HepG2 (cell line): ENCODE measurements around the gene ACSS3. TPM values are rescaled to one million over a fixed set of nuclear protein-coding genes. Genes with fewer than 3 reads are reported as not detected.
A peak's percentile ranks its signal among the peaks of the same experiment; 100 is the strongest.

Experiments used
- ATAC-seq: fragments of 200-7000 bp; cut with Tn5 transposase; 3 replicates; pipeline ENCODE4 v1.9.1; 2020; ENCODE audit warnings: mild to moderate bottlenecking, moderate library complexity
- BruUV-seq: library from RNA; stranded (reverse); fragments of 400-500 nt; replicated peaks from 2 replicates; lab custom pipeline; 2021; lab: Mats Ljungman, UMichigan
- CTCF ChIA-PET: fragments of 300-600 bp; formaldehyde crosslinking; extraction: SDS; loops from one replicate; lab custom pipeline; 2021; ENCODE audit warnings: low total read pairs, inconsistent platforms, low intra/inter-chr PET ratio; lab: Yijun Ruan, JAX
- POLR2A ChIA-PET: fragments of 350-600 bp; sonication (Branson Sonifier 250); formaldehyde crosslinking; loops from one replicate; lab custom pipeline; 2020; ENCODE audit warnings: antibody characterized with exemption, inconsistent platforms; lab: Yijun Ruan, JAX
- DNase-seq: peaks from one replicate; pipeline ENCODE4 v3.0.0-alpha.2; 2015; ENCODE audit warnings: low spot score
- FAIRE-seq: peaks from 3 replicates; lab custom pipeline; 2011; peaks lifted over from hg19 to GRCh38; lab: Jason Lieb, UNC
- H2AFZ ChIP-seq: one replicate; pipeline ENCODE4 v1.6.1; 2011; ENCODE audit warnings: low read length, inconsistent platforms
- H3K27ac ChIP-seq: fragments of 300-600 bp; 3 replicates; pipeline ENCODE4 v1.8.0; 2011; ENCODE audit warnings: mixed run types, mild to moderate bottlenecking, mixed read lengths, low read length, inconsistent platforms; ENCODE audit not compliant: insufficient read depth; ENCODE audit errors: extremely low read length
- H3K27me3 ChIP-seq, 2 experiments: fragments of 200-600 bp in 1 of 2; 2 replicates in 1 of 2; 3 replicates in 1 of 2; pipeline versions ENCODE4 v1.6.0 to v1.8.0; 2011; ENCODE audit warnings: low read length in 2 of 2, mild to moderate bottlenecking in 2 of 2, moderate library complexity in 2 of 2, inconsistent platforms in 1 of 2; ENCODE audit not compliant: insufficient read depth in 2 of 2, control insufficient read depth in 1 of 2
- H3K36me3 ChIP-seq, 2 experiments: fragments of 200-600 bp in 1 of 2; replicated peaks in 1 of 2; 2 replicates in 1 of 2; 3 replicates in 1 of 2; pipeline versions ENCODE4 v1.5.1 to v1.8.0; 2011; ENCODE audit warnings: low read length in 2 of 2, inconsistent platforms in 1 of 2; ENCODE audit not compliant: insufficient read depth in 2 of 2, control insufficient read depth in 1 of 2
- H3K4me1 ChIP-seq: 2 replicates; pipeline ENCODE4 v1.5.1; 2012; ENCODE audit warnings: low read length, inconsistent platforms; ENCODE audit not compliant: insufficient read depth
- H3K4me2 ChIP-seq: 2 replicates; pipeline ENCODE4 v1.6.0; 2011; ENCODE audit warnings: low read depth, low read length, inconsistent platforms
- H3K4me3 ChIP-seq, 3 experiments: fragments of 200-600 bp in 1 of 3; sonication (generic), shearing (Covaris generic) in 1 of 3; replicated peaks in 1 of 3; 2 replicates each; pipeline ENCODE4 v1.5.1; 2011 to 2016; ENCODE audit warnings: low read length in 3 of 3, inconsistent platforms in 2 of 3, low read depth in 2 of 3, mild to moderate bottlenecking in 2 of 3, control low read depth in 1 of 3, mixed read lengths in 1 of 3; ENCODE audit not compliant: insufficient read depth in 1 of 3
- H3K79me2 ChIP-seq: one replicate; pipeline ENCODE4 v1.6.1; 2011; ENCODE audit warnings: low read length, inconsistent platforms; ENCODE audit not compliant: insufficient read depth
- H3K9ac ChIP-seq: 2 replicates; pipeline ENCODE4 v1.6.0; 2011; ENCODE audit warnings: mild to moderate bottlenecking, low read depth, low read length, inconsistent platforms; ENCODE audit not compliant: insufficient read depth
- H3K9me3 ChIP-seq: 2 replicates; pipeline ENCODE4 v1.5.1; 2012; ENCODE audit warnings: mild to moderate bottlenecking, low read length
- H4K20me1 ChIP-seq: 2 replicates; pipeline ENCODE4 v1.6.0; 2011; ENCODE audit warnings: inconsistent platforms, mild to moderate bottlenecking, low read length, moderate library complexity; ENCODE audit not compliant: insufficient read depth
- ARID5B ChIP-seq: IDR thresholded peaks from 2 replicates; pipeline ENCODE4 v1.4.0; 2020; ENCODE audit warnings: mild to moderate bottlenecking, missing genetic modification reagents
- ELF3 ChIP-seq: IDR thresholded peaks from 2 replicates; pipeline ENCODE4 v1.6.1; 2016; ENCODE audit warnings: missing genetic modification reagents, missing compliant biosample characterization
- NBN ChIP-seq: fragments of 450-650 bp; conservative IDR thresholded peaks from 2 replicates; pipeline ENCODE4 v1.6.1; 2017
- PAXIP1 ChIP-seq: sonication (generic); formaldehyde crosslinking; conservative IDR thresholded peaks from 2 replicates; pipeline ENCODE4 v1.4.0; 2020; ENCODE audit warnings: mild to moderate bottlenecking, missing genetic modification reagents, moderate library complexity
- PRPF4 ChIP-seq: fragments of 200-400 bp; formaldehyde crosslinking; IDR thresholded peaks from 2 replicates; pipeline ENCODE4 v1.6.1; 2016; ENCODE audit warnings: low read length, low read depth; ENCODE audit not compliant: poor library complexity, severe bottlenecking
- RELA ChIP-seq: sonication (generic); formaldehyde crosslinking; IDR thresholded peaks from 2 replicates; pipeline ENCODE4 v1.4.0; 2020; ENCODE audit warnings: missing genetic modification reagents
- REPIN1 ChIP-seq: sonication (generic); formaldehyde crosslinking; IDR thresholded peaks from 2 replicates; pipeline ENCODE4 v1.8.0; 2022; ENCODE audit warnings: missing genetic modification reagents, low read depth, mild to moderate bottlenecking, borderline replicate concordance
- SOX6 ChIP-seq, 2 experiments: fragments of 450-650 bp in 1 of 2; sonication (generic) in 1 of 2; formaldehyde crosslinking in 1 of 2; IDR thresholded peaks; 2 replicates each; pipeline versions ENCODE4 v1.4.0 to v1.6.1; 2017 to 2020; ENCODE audit warnings: antibody characterized with exemption in 1 of 2, mild to moderate bottlenecking in 1 of 2, missing genetic modification reagents in 1 of 2
- ZKSCAN8 ChIP-seq: IDR thresholded peaks from 2 replicates; pipeline ENCODE4 v1.6.1; 2016; ENCODE audit warnings: borderline replicate concordance, missing genetic modification reagents, missing compliant biosample characterization
- ZMYM4 ChIP-seq: sonication (generic); formaldehyde crosslinking; IDR thresholded peaks from 2 replicates; pipeline ENCODE4 v1.8.1; 2023; ENCODE audit warnings: mild to moderate bottlenecking, missing genetic modification reagents
- ZNF34 ChIP-seq: sonication (generic); formaldehyde crosslinking; IDR thresholded peaks from 2 replicates; pipeline ENCODE4 v1.4.0; 2020; ENCODE audit warnings: mild to moderate bottlenecking, missing genetic modification reagents, borderline replicate concordance
- WGBS: methylation state at CpG from one replicate; pipeline ENCODE4 v1.1.6; 2017; ENCODE audit warnings: low lambda C conversion rate; 5-methylcytosine and 5-hydroxymethylcytosine counted together
- in situ Hi-C: cut with HindIII; loops from 2 replicates; pipeline ENCODE4 v1.10.0; 2017; ENCODE audit warnings: low pct_unique_long_range_greater_than_20kb; ENCODE audit not compliant: extremely low pct_ligation_motif_present
- intact Hi-C: fragments of 100-400 bp; cut with micrococcal nuclease; formaldehyde crosslinking; loops from one replicate; pipeline ENCODE4 v1.10.0; 2022; ENCODE audit not compliant: unreplicated experiment
- polyA plus RNA-seq, 8 experiments: library from polyadenylated mRNA; depleted of rRNA in 3 of 8; stranded (reverse) in 7 of 8; unstranded in 1 of 8; fragments of >200 nt; fragmentation: Illumina TruSeq in 4 of 8; extraction: Trizol in 4 of 8; gene quantifications; 2 replicates each; pipeline versions ENCODE4 v1.2.1 to v1.2.3, GENCODE V29; 2011 to 2016; ENCODE audit warnings: low read depth in 4 of 8, missing spikeins in 1 of 8, mixed read lengths in 1 of 8; ENCODE audit not compliant: insufficient read depth in 1 of 8
- total RNA-seq, 5 experiments: library from RNA; depleted of rRNA; stranded (reverse); fragments of >200 nt; fragmentation: Illumina TruSeq; extraction: Trizol; gene quantifications; 2 replicates each; pipeline ENCODE4 v1.2.3, GENCODE V29; 2016; ENCODE audit warnings: low read depth in 1 of 5

ACSS3 gene
- total and polyA plus RNA-seq, 2 of the 13 experiments (the other 11 are each of a cell fraction or from before 2014, with no cell fraction given): 79.5 to 86.3 TPM

GRCh38 chr12:81128930-81129554 lies 51.2 kb downstream of the ACSS3 start:
- ATAC-seq (peak; percentile 90), DNase-seq (peak; percentile 72), FAIRE-seq (peak; percentile 92)
- TF ChIP-seq PAXIP1 (CRISPR knock-in tag) (0 out of 2 replicates have a peak, but pooled peaks have one; percentile 29), ZMYM4 (peak; percentile 69), ZNF34 (CRISPR knock-in tag) (no peak), NBN (no peak), ARID5B (CRISPR knock-in tag) (peak; percentile 40; the same call in 1 of the 2 replicates), SOX6 (IDR thresholded peaks at IDR 0.05) (no peak), SOX6 (CRISPR knock-in tag; IDR thresholded peaks at IDR 0.05) (peak; percentile 46; the same call in 1 of the 2 replicates), PRPF4 (no peak), REPIN1 (no peak), RELA (CRISPR knock-in tag) (no peak), ZKSCAN8 (CRISPR knock-in tag) (0 out of 2 replicates have a peak, but pooled peaks have one; percentile 43), ELF3 (CRISPR knock-in tag) (0 out of 2 replicates have a peak, but pooled peaks have one; percentile 22)

More at GRCh38 chr12:81128930-81129554, 51.2 kb downstream of the ACSS3 start:
- Histone ChIP-seq H3K4me1 (peaks cover 22% of the 10 kb centered on the region), H3K9me3 (no peaks in the 10 kb centered on the region), H3K79me2 (peaks cover 39% of the 10 kb centered on the region), H3K9ac (no peak overlapping the region), H3K4me3 (no peak overlapping the region), H3K36me3 (peaks cover 3 to 6% of the 10 kb centered on the region in 2 experiments; a peak in 3 of 5 replicates), H2AFZ (no peak overlapping the region), H3K27ac (peak overlapping the region; percentile 31), H4K20me1 (no peaks in the 10 kb centered on the region), H3K27me3 (no peaks in the 10 kb centered on the region), H3K4me2 (no peak overlapping the region)
- BruUV-seq: no TSS peak
- CTCF ChIA-PET: no interaction called here
- intact Hi-C loops (loop anchor here (1.0 to 10.0 kb wide), 5 partner anchors 14 to 292 kb away; partner anchors contain the start of gene LIN7A), in situ Hi-C loops (no loop called here)
- 4% methylated on average over 2 of the region's 2 CpGs for WGBS
- POLR2A ChIA-PET: interaction anchor here (1.3 to 1.8 kb wide), 2 partner anchors 12 to 192 kb away, joined by 5 to 10 read pairs; partner anchors contain the start of gene LIN7A
